WTC11 (cell line): ENCODE measurements around the gene EIF1AD. TPM values are rescaled to one million over a fixed set of nuclear protein-coding genes. Genes with fewer than 3 reads are reported as not detected.
A peak's percentile ranks its signal among the peaks of the same experiment; 100 is the strongest.

ENCODE experiments used
- AR ChIP-seq: fragments of 250-450 bp; sonication (Bioruptor Pico); IDR thresholded peaks from 2 replicates; pipeline ENCODE4 v1.9.0; 2021; ENCODE audit warnings: mild to moderate bottlenecking
- ATF2 ChIP-seq: sonication (generic); formaldehyde crosslinking; IDR thresholded peaks from 2 replicates; pipeline ENCODE4 v1.8.1; 2022; ENCODE audit warnings: low read depth, missing genetic modification reagents, borderline replicate concordance
- CREB1 ChIP-seq: sonication (generic); formaldehyde crosslinking; IDR thresholded peaks from 2 replicates; pipeline ENCODE4 v1.8.0; 2023; ENCODE audit warnings: mild to moderate bottlenecking, missing genetic modification reagents
- CREM ChIP-seq: sonication (generic); formaldehyde crosslinking; IDR thresholded peaks from 2 replicates; pipeline ENCODE4 v1.8.1; 2022; ENCODE audit warnings: mild to moderate bottlenecking, missing genetic modification reagents, moderate library complexity
- EMX1 ChIP-seq: fragments of 250-450 bp; sonication (Bioruptor Pico); IDR thresholded peaks from 2 replicates; pipeline ENCODE4 v1.8.0; 2021; ENCODE audit warnings: mild to moderate bottlenecking
- ERG ChIP-seq: fragments of 250-450 bp; sonication (Bioruptor Pico); IDR thresholded peaks from 2 replicates; pipeline ENCODE4 v1.8.0; 2021; ENCODE audit warnings: mild to moderate bottlenecking
- ESRRA ChIP-seq: sonication (generic); formaldehyde crosslinking; IDR thresholded peaks from 2 replicates; pipeline ENCODE4 v1.8.1; 2022; ENCODE audit warnings: mild to moderate bottlenecking, missing genetic modification reagents, borderline replicate concordance
- FOXJ3 ChIP-seq: sonication (generic); formaldehyde crosslinking; IDR thresholded peaks from 2 replicates; pipeline ENCODE4 v1.9.0; 2021; ENCODE audit warnings: missing genetic modification reagents, mild to moderate bottlenecking, borderline replicate concordance
- FOXK1 ChIP-seq: sonication (generic); formaldehyde crosslinking; IDR thresholded peaks from 2 replicates; pipeline ENCODE4 v1.8.0; 2022; ENCODE audit warnings: mild to moderate bottlenecking, moderate library complexity, missing genetic modification reagents
- FOXP1 ChIP-seq: sonication (generic); formaldehyde crosslinking; IDR thresholded peaks from 2 replicates; pipeline ENCODE4 v1.8.0; 2022; ENCODE audit warnings: missing genetic modification reagents, mild to moderate bottlenecking, moderate library complexity, borderline replicate concordance
- GABPB1 ChIP-seq: sonication (generic); formaldehyde crosslinking; IDR thresholded peaks from 2 replicates; pipeline ENCODE4 v1.8.1; 2023; ENCODE audit warnings: mild to moderate bottlenecking, missing genetic modification reagents
- GRHL2 ChIP-seq: fragments of 250-450 bp; sonication (Bioruptor Pico); IDR thresholded peaks from 2 replicates; pipeline ENCODE4 v1.8.0; 2022; ENCODE audit warnings: mild to moderate bottlenecking, moderate library complexity; ENCODE audit not compliant: insufficient replicate concordance, severe bottlenecking
- HMGXB4 ChIP-seq: sonication (generic); formaldehyde crosslinking; IDR thresholded peaks from 2 replicates; pipeline ENCODE4 v1.8.1; 2023; ENCODE audit warnings: mild to moderate bottlenecking, moderate library complexity, missing genetic modification reagents
- JAZF1 ChIP-seq: fragments of 250-450 bp; sonication (Bioruptor Pico); IDR thresholded peaks from 2 replicates; pipeline ENCODE4 v1.9.0; 2021; ENCODE audit warnings: moderate library complexity, mild to moderate bottlenecking, inconsistent platforms
- KAT7 ChIP-seq: sonication (generic); formaldehyde crosslinking; IDR thresholded peaks from 2 replicates; pipeline ENCODE4 v1.8.1; 2023; ENCODE audit warnings: missing genetic modification reagents, mild to moderate bottlenecking, borderline replicate concordance
- MXD4 ChIP-seq: fragments of 250-450 bp; sonication (Bioruptor Pico); IDR thresholded peaks from 2 replicates; pipeline ENCODE4 v1.8.0; 2021; ENCODE audit warnings: mild to moderate bottlenecking, moderate library complexity, borderline replicate concordance
- NFE2L1 ChIP-seq: sonication (generic); formaldehyde crosslinking; IDR thresholded peaks from 2 replicates; pipeline ENCODE4 v1.8.1; 2023; ENCODE audit warnings: missing genetic modification reagents
- NR1H2 ChIP-seq: sonication (generic); formaldehyde crosslinking; IDR thresholded peaks from 2 replicates; pipeline ENCODE4 v1.9.0; 2021; ENCODE audit warnings: mild to moderate bottlenecking, moderate library complexity, missing genetic modification reagents
- OVOL2 ChIP-seq: fragments of 250-450 bp; sonication (Bioruptor Pico); IDR thresholded peaks from 2 replicates; pipeline ENCODE4 v1.9.0; 2021; ENCODE audit warnings: mild to moderate bottlenecking, borderline replicate concordance
- PRDM15 ChIP-seq: sonication (generic); formaldehyde crosslinking; IDR thresholded peaks from 2 replicates; pipeline ENCODE4 v1.8.0; 2022; ENCODE audit warnings: missing genetic modification reagents
- TCF7 ChIP-seq: sonication (generic); formaldehyde crosslinking; IDR thresholded peaks from 2 replicates; pipeline ENCODE4 v1.8.0; 2022; ENCODE audit warnings: mild to moderate bottlenecking, low read depth, missing genetic modification reagents, moderate library complexity
- TEAD4 ChIP-seq: sonication (generic); formaldehyde crosslinking; IDR thresholded peaks from 2 replicates; pipeline ENCODE4 v1.8.0; 2022; ENCODE audit warnings: mild to moderate bottlenecking, missing genetic modification reagents
- ZNF138 ChIP-seq: sonication (generic); formaldehyde crosslinking; conservative IDR thresholded peaks from 2 replicates; pipeline ENCODE4 v1.8.1; 2022; ENCODE audit warnings: mild to moderate bottlenecking, moderate library complexity, missing genetic modification reagents
- ZNF423 ChIP-seq: fragments of 250-450 bp; sonication (Bioruptor Pico); IDR thresholded peaks from 2 replicates; pipeline ENCODE4 v2.1.2; 2022; ENCODE audit warnings: mild to moderate bottlenecking, moderate library complexity
- ZNF425 ChIP-seq: fragments of 250-450 bp; sonication (Bioruptor Pico); conservative IDR thresholded peaks from 2 replicates; pipeline ENCODE4 v1.9.0; 2021; ENCODE audit warnings: mild to moderate bottlenecking
- ZNF671 ChIP-seq: fragments of 250-450 bp; sonication (Bioruptor Pico); IDR thresholded peaks from 2 replicates; pipeline ENCODE4 v1.8.0; 2021; ENCODE audit warnings: mild to moderate bottlenecking
- total RNA-seq: library from RNA; stranded (reverse); gene quantifications from 3 replicates; pipeline ENCODE4 v1.2.3, GENCODE V29; 2021

Gene EIF1AD
- total RNA-seq, 1 experiment from 2014 or later = 37.6 TPM

GRCh38 chr11:65961267-65962140, 40.5 kb downstream of the EIF1AD start, which contains the start of gene SART1 (continued):
- TF ChIP-seq GABPB1 (CRISPR knock-in tag) (peak; percentile 82), KAT7 (0 out of 2 replicates have a peak, but pooled peaks have one; percentile 88), ZNF138 (CRISPR knock-in tag) (no peak), OVOL2 (CRISPR knock-in tag) (no peak), TEAD4 (CRISPR knock-in tag) (no peak; the same call in 1 of the 2 replicates), HMGXB4 (CRISPR knock-in tag) (peak; percentile 84), ERG (CRISPR knock-in tag) (no peak), ZNF671 (no peak), NR1H2 (no peak), TCF7 (CRISPR knock-in tag) (no peak), ATF2 (CRISPR knock-in tag) (no peak), FOXK1 (CRISPR knock-in tag) (peak; percentile 99), JAZF1 (CRISPR knock-in tag) (no peak), CREM (CRISPR knock-in tag) (peak; percentile 88), PRDM15 (CRISPR knock-in tag) (peak; percentile 42; the same call in 1 of the 2 replicates), ESRRA (CRISPR knock-in tag) (peak; percentile 75; the same call in 1 of the 2 replicates), EMX1 (no peak), CREB1 (CRISPR knock-in tag) (no peak), MXD4 (CRISPR knock-in tag) (no peak), ZNF423 (CRISPR knock-in tag) (no peak), FOXJ3 (CRISPR knock-in tag) (no peak), ZNF425 (CRISPR knock-in tag) (no peak), NFE2L1 (CRISPR knock-in tag) (no peak), GRHL2 (CRISPR knock-in tag) (no peak), FOXP1 (no peak), AR (CRISPR knock-in tag) (no peak)
